ENCODE measurements around the gene SLC35F3.

The SLC35F3 gene

DNA sequence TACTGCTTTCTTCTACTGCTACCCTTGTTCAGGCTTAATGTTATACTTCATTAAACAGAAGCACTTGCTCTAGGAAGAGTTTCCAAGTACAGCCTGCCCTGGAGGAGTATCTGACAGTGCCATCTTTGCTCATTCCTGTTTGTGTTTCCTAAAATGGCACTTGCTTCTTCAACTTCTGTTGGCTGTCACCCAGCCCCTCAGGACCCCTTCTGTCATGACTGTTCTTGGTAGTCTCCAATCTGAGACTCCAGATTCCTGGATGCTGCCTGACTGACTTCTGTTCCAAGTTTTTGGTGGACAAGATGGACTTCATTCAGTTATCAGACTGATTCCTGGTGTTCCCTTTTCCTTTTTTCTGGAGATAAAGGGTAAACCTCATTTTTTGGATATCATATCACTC lies 104.1 kb downstream of the SLC35F3 start:
- TF ChIP-seq, protein P1, sequence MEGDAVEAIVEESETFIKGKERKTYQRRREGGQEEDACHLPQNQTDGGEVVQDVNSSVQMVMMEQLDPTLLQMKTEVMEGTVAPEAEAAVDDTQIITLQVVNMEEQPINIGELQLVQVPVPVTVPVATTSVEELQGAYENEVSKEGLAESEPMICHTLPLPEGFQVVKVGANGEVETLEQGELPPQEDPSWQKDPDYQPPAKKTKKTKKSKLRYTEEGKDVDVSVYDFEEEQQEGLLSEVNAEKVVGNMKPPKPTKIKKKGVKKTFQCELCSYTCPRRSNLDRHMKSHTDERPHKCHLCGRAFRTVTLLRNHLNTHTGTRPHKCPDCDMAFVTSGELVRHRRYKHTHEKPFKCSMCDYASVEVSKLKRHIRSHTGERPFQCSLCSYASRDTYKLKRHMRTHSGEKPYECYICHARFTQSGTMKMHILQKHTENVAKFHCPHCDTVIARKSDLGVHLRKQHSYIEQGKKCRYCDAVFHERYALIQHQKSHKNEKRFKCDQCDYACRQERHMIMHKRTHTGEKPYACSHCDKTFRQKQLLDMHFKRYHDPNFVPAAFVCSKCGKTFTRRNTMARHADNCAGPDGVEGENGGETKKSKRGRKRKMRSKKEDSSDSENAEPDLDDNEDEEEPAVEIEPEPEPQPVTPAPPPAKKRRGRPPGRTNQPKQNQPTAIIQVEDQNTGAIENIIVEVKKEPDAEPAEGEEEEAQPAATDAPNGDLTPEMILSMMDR (IDR thresholded peaks at IDR 0.05; ENCODE audit: insufficient read depth, low read depth, low read length, missing control alignments) = no peak
- H3K4me3 ChIP-seq (ENCODE audit: low read depth, low read length) = no peak overlapping the region
- no peak for DNase-seq (ENCODE audit: low read depth)

DNA sequence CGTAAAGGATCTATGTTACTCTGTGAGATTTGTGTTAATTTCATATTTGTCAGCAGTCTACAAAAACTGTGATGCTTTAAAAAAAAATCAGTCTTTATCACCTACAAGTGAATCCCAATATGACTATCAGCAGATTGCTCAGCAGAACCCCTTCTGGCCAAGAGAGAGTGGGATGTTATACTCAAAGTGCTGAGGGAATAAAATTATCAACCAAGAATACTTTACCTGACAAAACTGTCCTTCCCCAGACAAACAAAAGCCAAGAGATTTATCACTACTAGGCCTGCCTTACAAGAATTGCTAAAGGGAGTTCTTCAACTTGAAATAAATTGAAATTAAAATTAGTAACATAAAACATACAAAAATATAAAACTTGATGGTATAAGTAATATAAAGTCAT lies 105.2 kb downstream of the SLC35F3 start:
- TF ChIP-seq, protein P1 (IDR thresholded peaks at IDR 0.05; ENCODE audit: insufficient read depth, low read depth, low read length, missing control alignments) = no peak
- DNase-seq (ENCODE audit: low read depth) = no peak
- no peak overlapping the region for H3K4me3 ChIP-seq (ENCODE audit: low read depth, low read length)

DNA sequence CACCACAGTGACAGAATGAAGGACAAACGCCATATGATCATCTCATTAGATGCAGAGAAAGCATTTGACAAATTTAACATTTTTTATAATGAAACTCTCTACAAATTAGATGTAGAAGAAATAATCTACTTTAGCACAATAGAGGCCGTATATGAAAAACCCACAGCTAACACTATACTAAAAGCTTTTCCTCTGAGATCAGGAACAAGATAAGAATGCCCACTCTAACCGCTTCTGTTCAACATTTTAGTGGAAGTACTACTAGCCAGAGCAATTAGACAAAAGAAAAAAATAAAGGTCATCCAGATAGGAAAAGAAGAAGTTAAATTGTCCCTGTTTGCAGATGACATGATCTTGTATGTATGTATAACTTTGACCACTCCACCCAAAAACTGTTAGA lies 109.7 kb downstream of the SLC35F3 start:
- no peak for DNase-seq (ENCODE audit: low read depth)
- H3K4me3 ChIP-seq (ENCODE audit: low read depth, low read length) = no peak overlapping the region
- TF ChIP-seq, protein P1 (IDR thresholded peaks at IDR 0.05; ENCODE audit: insufficient read depth, low read depth, low read length, missing control alignments) = no peak

DNA sequence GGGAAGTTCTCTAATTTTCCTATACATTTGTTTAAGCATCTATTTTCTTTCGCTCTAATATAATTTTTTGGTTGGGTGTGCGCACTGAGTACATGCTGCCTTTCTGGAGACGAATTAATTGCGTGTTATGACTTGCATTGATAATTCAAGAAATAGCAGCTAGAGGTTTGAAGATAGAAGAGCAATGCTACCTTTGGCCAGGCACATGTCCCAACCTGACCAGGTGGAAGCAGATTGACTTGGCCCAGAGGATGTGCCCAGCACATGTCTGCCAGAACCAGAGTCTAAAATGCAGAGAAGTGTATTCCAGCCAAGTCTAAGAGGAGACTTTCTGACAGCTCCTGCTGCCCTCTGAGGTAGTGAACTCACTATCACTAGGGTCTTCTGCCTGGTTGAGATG lies 114.3 kb downstream of the SLC35F3 start:
- TF ChIP-seq, protein P1 (IDR thresholded peaks at IDR 0.05; ENCODE audit: insufficient read depth, low read depth, low read length, missing control alignments) = no peak
- DNase-seq (ENCODE audit: low read depth) = no peak
- H3K4me3 ChIP-seq (ENCODE audit: low read depth, low read length) = no peak overlapping the region

DNA sequence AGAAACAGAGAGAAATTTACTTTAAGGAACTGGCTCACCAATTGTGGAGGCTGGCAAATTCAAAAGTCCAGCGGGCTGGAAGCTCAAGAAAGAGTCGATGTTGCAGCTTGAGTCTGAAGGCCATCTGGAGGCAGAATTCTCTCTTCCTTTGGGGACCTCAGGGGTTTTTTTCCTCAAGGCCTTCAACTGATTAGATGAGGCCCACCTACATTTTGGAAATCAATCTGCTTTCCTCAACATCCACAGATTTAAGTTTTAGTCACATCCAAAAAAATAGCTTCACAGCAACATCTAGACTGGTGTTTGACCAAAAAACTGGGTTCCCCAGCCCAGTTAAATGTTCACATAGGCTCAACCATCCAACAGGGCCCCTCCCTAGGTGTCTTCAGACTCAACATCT lies 114.9 kb downstream of the SLC35F3 start:
- no peak overlapping the region for H3K4me3 ChIP-seq (ENCODE audit: low read depth, low read length)
- TF ChIP-seq, protein P1 (IDR thresholded peaks at IDR 0.05; ENCODE audit: insufficient read depth, low read depth, low read length, missing control alignments) = no peak
- no peak for DNase-seq (ENCODE audit: low read depth)

DNA sequence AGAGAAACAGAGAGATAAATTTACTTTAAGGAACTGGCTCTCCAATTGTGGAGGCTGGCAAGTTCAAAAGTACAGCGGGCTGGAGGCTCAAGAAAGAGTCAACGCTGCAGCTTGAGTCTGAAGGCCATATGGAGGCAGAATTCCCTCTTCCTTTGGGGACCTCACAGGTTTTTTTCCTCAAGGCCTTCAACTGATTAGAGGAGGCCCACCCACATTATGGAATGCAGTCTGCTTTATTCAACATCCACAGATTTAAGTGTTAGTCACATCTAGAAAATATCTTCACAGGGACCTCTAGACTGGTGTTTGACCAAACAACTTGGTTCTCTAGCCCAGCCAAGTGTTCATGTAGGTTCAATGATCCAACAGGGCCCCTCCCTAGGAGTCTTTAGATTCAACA lies 117.8 kb downstream of the SLC35F3 start:
- DNase-seq (ENCODE audit: low read depth) = no peak
- H3K4me3 ChIP-seq (ENCODE audit: low read depth, low read length) = no peak overlapping the region
- TF ChIP-seq, protein P1 (IDR thresholded peaks at IDR 0.05; ENCODE audit: insufficient read depth, low read depth, low read length, missing control alignments) = no peak

DNA sequence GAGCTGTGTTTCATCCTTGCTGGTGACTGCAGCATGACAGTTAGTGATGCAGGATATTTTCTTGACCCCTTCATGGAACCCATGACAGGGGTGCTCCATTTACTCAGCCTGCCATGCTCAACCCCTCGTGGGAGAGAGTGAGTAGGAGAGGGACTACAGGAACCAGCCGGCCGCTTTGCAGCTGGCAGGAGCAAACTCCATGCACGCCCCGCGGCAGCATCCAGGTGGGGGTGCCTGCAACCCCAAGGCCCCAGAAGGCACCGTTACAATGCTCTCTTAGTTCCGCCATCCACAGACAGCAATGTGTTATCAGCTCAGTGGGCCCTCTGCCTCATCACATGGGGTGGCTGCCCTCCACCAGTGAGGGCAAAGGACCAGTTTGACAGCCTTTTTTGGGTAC lies 135.1 kb downstream of the SLC35F3 start:
- no peak for DNase-seq (ENCODE audit: low read depth)
- TF ChIP-seq, protein P1 (IDR thresholded peaks at IDR 0.05; ENCODE audit: insufficient read depth, low read depth, low read length, missing control alignments) = no peak
- H3K4me3 ChIP-seq (ENCODE audit: low read depth, low read length) = no peak overlapping the region

Measured in GM12865 (cell line).